Caco-2 (cell line): ENCODE results near the gene GALNT17. TPM values are rescaled to one million over a fixed set of nuclear protein-coding genes. Genes with fewer than 3 reads are reported as not detected.

ENCODE experiments used
- BruUV-seq: library from RNA; stranded (reverse); fragments of 400-500 nt; replicated peaks from 2 replicates; lab custom pipeline; 2021; lab: Mats Ljungman, UMichigan
- CTCF ChIA-PET: fragments of 300-600 bp; sonication (Branson Sonifier 250); formaldehyde crosslinking; loops from one replicate; lab custom pipeline; 2022; ENCODE audit warnings: antibody characterized with exemption; lab: Charles Lee
- POLR2A ChIA-PET: fragments of 300-600 bp; sonication (Branson Sonifier 250); formaldehyde crosslinking; loops from one replicate; lab custom pipeline; 2022; ENCODE audit warnings: antibody characterized with exemption; lab: Charles Lee
- DNase-seq, 2 experiments: peaks; one replicate each; pipeline versions ENCODE4 v3.0.0 to v3.0.0-alpha.2; 2020 to 2022
- H3K27me3 ChIP-seq: replicated peaks from 2 replicates; pipeline ENCODE4 v1.6.0; 2011; ENCODE audit warnings: low read length; ENCODE audit not compliant: control insufficient read depth, insufficient read depth
- H3K36me3 ChIP-seq: 2 replicates; pipeline ENCODE4 v1.5.1; 2011; ENCODE audit warnings: low read length; ENCODE audit not compliant: control insufficient read depth, insufficient read depth
- H3K4me1 ChIP-seq: fragments of 250-450 bp; sonication (Bioruptor Pico); 2 replicates; pipeline ENCODE4 v1.5.1; 2020; ENCODE audit warnings: mild to moderate bottlenecking
- H3K4me3 ChIP-seq: 2 replicates; pipeline ENCODE4 v1.5.1; 2011; ENCODE audit warnings: low read depth, mild to moderate bottlenecking, control low read depth, low read length
- H3K9me3 ChIP-seq: fragments of 250-450 bp; sonication (Bioruptor Pico); 2 replicates; pipeline ENCODE4 v1.5.1; 2020; ENCODE audit warnings: mild to moderate bottlenecking, moderate library complexity
- H3K27ac Mint-ChIP-seq: one replicate; pipeline ENCODE4 v1.8.0; 2022; ENCODE audit warnings: mixed read lengths; ENCODE audit not compliant: unreplicated experiment
- H3K27me3 Mint-ChIP-seq: one replicate; pipeline ENCODE4 v1.8.0; 2022; ENCODE audit warnings: mixed read lengths; ENCODE audit not compliant: insufficient read depth, unreplicated experiment
- H3K36me3 Mint-ChIP-seq: one replicate; pipeline ENCODE4 v1.8.0; 2022; ENCODE audit warnings: mild to moderate bottlenecking, mixed read lengths; ENCODE audit not compliant: insufficient read depth, unreplicated experiment
- H3K4me1 Mint-ChIP-seq: one replicate; pipeline ENCODE4 v1.8.0; 2022; ENCODE audit warnings: low read depth, mixed read lengths; ENCODE audit not compliant: unreplicated experiment
- H3K4me3 Mint-ChIP-seq: one replicate; pipeline ENCODE4 v1.8.0; 2022; ENCODE audit warnings: mild to moderate bottlenecking, moderate library complexity, mixed read lengths; ENCODE audit not compliant: unreplicated experiment
- H3K9me3 Mint-ChIP-seq: one replicate; pipeline ENCODE4 v1.8.0; 2022; ENCODE audit warnings: mixed read lengths; ENCODE audit not compliant: unreplicated experiment
- intact Hi-C: fragments of 100-400 bp; cut with micrococcal nuclease; formaldehyde crosslinking; loops from one replicate; pipeline ENCODE4 v1.10.0; 2022; ENCODE audit not compliant: unreplicated experiment
- total RNA-seq: library from RNA; stranded (reverse); gene quantifications from 2 replicates; pipeline ENCODE4 v1.2.3, GENCODE V29; 2022
- TF ChIP-seq, protein P1 (sequence below), 2 experiments: fragments of 200-600 bp in 1 of 2; IDR thresholded peaks; 1 replicate in 1 of 2; 2 replicates in 1 of 2; pipeline versions ENCODE4 v1.5.1 to v1.8.0; 2011 to 2022; ENCODE audit warnings: antibody characterized with exemption in 1 of 2, control low read depth in 1 of 2, inconsistent platforms in 1 of 2, low read depth in 1 of 2, low read length in 1 of 2, mild to moderate bottlenecking in 1 of 2, moderate library complexity in 1 of 2; ENCODE audit not compliant: insufficient read depth in 1 of 2, severe bottlenecking in 1 of 2, unreplicated experiment in 1 of 2

Gene GALNT17
- total RNA-seq, 1 experiment from 2014 or later, result not detected

- TF ChIP-seq, protein P1, sequence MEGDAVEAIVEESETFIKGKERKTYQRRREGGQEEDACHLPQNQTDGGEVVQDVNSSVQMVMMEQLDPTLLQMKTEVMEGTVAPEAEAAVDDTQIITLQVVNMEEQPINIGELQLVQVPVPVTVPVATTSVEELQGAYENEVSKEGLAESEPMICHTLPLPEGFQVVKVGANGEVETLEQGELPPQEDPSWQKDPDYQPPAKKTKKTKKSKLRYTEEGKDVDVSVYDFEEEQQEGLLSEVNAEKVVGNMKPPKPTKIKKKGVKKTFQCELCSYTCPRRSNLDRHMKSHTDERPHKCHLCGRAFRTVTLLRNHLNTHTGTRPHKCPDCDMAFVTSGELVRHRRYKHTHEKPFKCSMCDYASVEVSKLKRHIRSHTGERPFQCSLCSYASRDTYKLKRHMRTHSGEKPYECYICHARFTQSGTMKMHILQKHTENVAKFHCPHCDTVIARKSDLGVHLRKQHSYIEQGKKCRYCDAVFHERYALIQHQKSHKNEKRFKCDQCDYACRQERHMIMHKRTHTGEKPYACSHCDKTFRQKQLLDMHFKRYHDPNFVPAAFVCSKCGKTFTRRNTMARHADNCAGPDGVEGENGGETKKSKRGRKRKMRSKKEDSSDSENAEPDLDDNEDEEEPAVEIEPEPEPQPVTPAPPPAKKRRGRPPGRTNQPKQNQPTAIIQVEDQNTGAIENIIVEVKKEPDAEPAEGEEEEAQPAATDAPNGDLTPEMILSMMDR (IDR thresholded peaks at IDR 0.05; ENCODE audit: insufficient read depth in 1 of 2, low read depth in 1 of 2, low read length in 1 of 2, severe bottlenecking in 1 of 2, unreplicated experiment in 1 of 2), result no peak
- Histone ChIP-seq H3K4me3 (no peak overlapping the region), H3K4me1 (no peaks in the 10 kb centered on the region), H3K27me3 (no peaks in the 10 kb centered on the region), H3K9me3 (no peaks in the 10 kb centered on the region), H3K36me3 (no peaks in the 10 kb centered on the region)
- Mint-ChIP-seq H3K36me3 (no peaks in the 10 kb centered on the region), H3K4me3 (no peak overlapping the region), H3K9me3 (peaks cover 32% of the 10 kb centered on the region), H3K4me1 (no peaks in the 10 kb centered on the region), H3K27ac (no peak overlapping the region), H3K27me3 (no peaks in the 10 kb centered on the region)
- intact Hi-C loops, result no loop called here
- ChIA-PET CTCF (no interaction called here), POLR2A (no interaction called here)
- no TSS peak for BruUV-seq
- DNase-seq, result no peak
Measured at GRCh38 chr7:71216211-71216610, 84.3 kb downstream of the GALNT17 start.

DNA sequence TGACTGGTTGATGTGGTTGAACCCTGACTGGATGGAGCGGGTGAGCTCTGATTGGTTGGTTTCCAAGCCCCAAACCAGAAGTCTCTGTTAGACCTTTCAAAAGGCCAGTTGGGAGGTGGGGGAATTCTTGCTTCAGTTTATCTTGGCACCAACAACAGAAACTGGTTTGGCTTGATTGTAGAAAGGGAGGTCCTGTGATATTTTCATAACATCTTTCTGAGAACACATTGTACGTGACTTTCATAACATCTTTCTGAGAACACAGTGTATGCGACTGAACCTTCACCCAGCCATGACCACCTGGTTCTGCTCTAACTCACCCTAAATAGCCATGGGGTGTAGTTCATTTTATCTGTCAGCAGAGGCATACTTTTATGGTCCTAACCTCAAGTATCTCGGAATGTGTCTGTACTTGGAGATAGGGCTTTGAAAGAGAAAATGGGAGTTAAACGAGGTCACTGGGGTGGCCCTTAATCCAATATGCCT lies 88.3 kb downstream of the GALNT17 start:
- Histone ChIP-seq H3K4me3 (no peak overlapping the region), H3K36me3 (no peaks in the 10 kb centered on the region), H3K9me3 (no peaks in the 10 kb centered on the region), H3K27me3 (no peaks in the 10 kb centered on the region), H3K4me1 (no peaks in the 10 kb centered on the region)
- Mint-ChIP-seq H3K36me3 (no peaks in the 10 kb centered on the region), H3K4me3 (no peak overlapping the region), H3K4me1 (no peaks in the 10 kb centered on the region), H3K27me3 (no peaks in the 10 kb centered on the region), H3K27ac (no peak overlapping the region), H3K9me3 (peaks cover 20% of the 10 kb centered on the region)
- ChIA-PET CTCF (no interaction called here), POLR2A (no interaction called here)
- no TSS peak for BruUV-seq
- intact Hi-C loops, result no loop called here
- TF ChIP-seq, protein P1 (IDR thresholded peaks at IDR 0.05; ENCODE audit: insufficient read depth in 1 of 2, low read depth in 1 of 2, low read length in 1 of 2, severe bottlenecking in 1 of 2, unreplicated experiment in 1 of 2), result no peak
- no peak for DNase-seq

- H3K27ac Mint-ChIP-seq, result no peak overlapping the region
- DNase-seq, result no peak
- H3K4me3 Mint-ChIP-seq, result no peak overlapping the region
- no peaks in the 10 kb centered on the region for H3K36me3 Mint-ChIP-seq
- no peaks in the 10 kb centered on the region for H3K4me1 Mint-ChIP-seq
- Histone ChIP-seq H3K4me3 (no peak overlapping the region), H3K4me1 (no peaks in the 10 kb centered on the region), H3K9me3 (no peaks in the 10 kb centered on the region), H3K36me3 (no peaks in the 10 kb centered on the region), H3K27me3 (no peaks in the 10 kb centered on the region)
- BruUV-seq, result no TSS peak
- H3K9me3 Mint-ChIP-seq, result peaks cover 20% of the 10 kb centered on the region
- ChIA-PET POLR2A (no interaction called here), CTCF (no interaction called here)
- intact Hi-C loops, result no loop called here
- no peaks in the 10 kb centered on the region for H3K27me3 Mint-ChIP-seq
- TF ChIP-seq, protein P1 (IDR thresholded peaks at IDR 0.05; ENCODE audit: insufficient read depth in 1 of 2, low read depth in 1 of 2, low read length in 1 of 2, severe bottlenecking in 1 of 2, unreplicated experiment in 1 of 2), result no peak
Measured at GRCh38 chr7:71221049-71221448, 89.1 kb downstream of the GALNT17 start.
